Esophagus (tissue), 2 donors: ENCODE measurements around the gene KCP. TPM values are rescaled to one million over a fixed set of nuclear protein-coding genes. Genes with fewer than 3 reads are reported as not detected.

Experiments
- H3K27ac ChIP-seq, 2 donors: one replicate each; pipeline ENCODE4 v1.5.1; 2013; ENCODE audit warnings: low read depth in 2 of 2, mild to moderate bottlenecking in 2 of 2, inconsistent platforms in 1 of 2, low read length in 1 of 2, moderate library complexity in 1 of 2
- H3K27me3 ChIP-seq, 2 donors: one replicate each; pipeline ENCODE4 v1.6.1; 2013; ENCODE audit warnings: low read length in 2 of 2, control low read depth in 1 of 2, mild to moderate bottlenecking in 1 of 2; ENCODE audit not compliant: insufficient read depth in 2 of 2, control insufficient read depth in 1 of 2
- H3K36me3 ChIP-seq, 2 donors: one replicate each; pipeline ENCODE4 v1.6.1; 2013; ENCODE audit warnings: low read length in 1 of 2; ENCODE audit not compliant: control insufficient read depth in 2 of 2, insufficient read depth in 2 of 2
- H3K4me1 ChIP-seq, 2 donors: one replicate each; pipeline ENCODE4 v1.6.1; 2013; ENCODE audit warnings: low read length in 1 of 2; ENCODE audit not compliant: control insufficient read depth in 2 of 2, insufficient read depth in 2 of 2
- H3K4me3 ChIP-seq, 2 donors: one replicate each; pipeline ENCODE4 v1.5.1; 2013; ENCODE audit warnings: low read length in 2 of 2, mild to moderate bottlenecking in 2 of 2, low read depth in 1 of 2, moderate library complexity in 1 of 2
- H3K9me3 ChIP-seq, 2 donors: one replicate each; pipeline ENCODE4 v1.6.1; 2013; ENCODE audit warnings: mild to moderate bottlenecking in 2 of 2, low read depth in 1 of 2, low read length in 1 of 2, moderate library complexity in 1 of 2; ENCODE audit not compliant: control insufficient read depth in 2 of 2, insufficient read depth in 1 of 2
- WGBS, 2 donors: extraction: QIAGEN DNeasy Blood & Tissue Kit; methylation state at CpG; one replicate each; pipeline ENCODE4 v1.1.7; 2013; 5-methylcytosine and 5-hydroxymethylcytosine counted together
- polyA plus RNA-seq, 2 donors: library from polyadenylated mRNA; stranded (reverse); fragments of 200-250 nt; gene quantifications; one replicate each; pipeline ENCODE4 v1.2.3, GENCODE V29; 2013
- donor health status: healthy with polysubstance abuse.
- donor health status: Bipolar disorder and iron deficiency.

Gene KCP
- polyA plus RNA-seq, 2 donors: 1.4 to 5.5 TPM

DNA sequence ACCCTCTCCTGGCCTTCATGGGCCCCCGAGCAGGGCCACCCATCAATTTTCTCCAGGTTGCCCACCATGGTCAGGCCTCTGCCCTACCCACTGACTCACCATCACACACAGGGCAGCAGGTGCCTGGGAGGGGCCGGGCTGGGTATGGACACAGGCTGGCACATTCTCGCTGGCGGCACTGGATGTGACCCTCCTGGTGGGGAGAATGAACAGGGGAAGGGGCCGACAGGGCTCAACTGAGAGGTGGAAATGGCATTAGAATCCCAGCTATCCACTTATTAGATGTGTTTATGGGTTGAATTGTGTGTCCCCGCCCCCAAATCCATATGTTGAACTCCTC lies 16.4 kb downstream of the KCP start:
- H3K4me1 ChIP-seq: peaks cover 4 to 27% of the 10 kb centered on the region in 2 donors
- H3K27ac ChIP-seq: no peak overlapping the region
- no peaks in the 10 kb centered on the region for H3K9me3 ChIP-seq
- no peaks in the 10 kb centered on the region for H3K36me3 ChIP-seq
- H3K4me3 ChIP-seq: no peak overlapping the region
- WGBS, 2 donors: 92 to 94% methylated on average over 6 of the region's 6 CpGs
- peaks cover 0 to 3% of the 10 kb centered on the region in 2 donors for H3K27me3 ChIP-seq

DNA sequence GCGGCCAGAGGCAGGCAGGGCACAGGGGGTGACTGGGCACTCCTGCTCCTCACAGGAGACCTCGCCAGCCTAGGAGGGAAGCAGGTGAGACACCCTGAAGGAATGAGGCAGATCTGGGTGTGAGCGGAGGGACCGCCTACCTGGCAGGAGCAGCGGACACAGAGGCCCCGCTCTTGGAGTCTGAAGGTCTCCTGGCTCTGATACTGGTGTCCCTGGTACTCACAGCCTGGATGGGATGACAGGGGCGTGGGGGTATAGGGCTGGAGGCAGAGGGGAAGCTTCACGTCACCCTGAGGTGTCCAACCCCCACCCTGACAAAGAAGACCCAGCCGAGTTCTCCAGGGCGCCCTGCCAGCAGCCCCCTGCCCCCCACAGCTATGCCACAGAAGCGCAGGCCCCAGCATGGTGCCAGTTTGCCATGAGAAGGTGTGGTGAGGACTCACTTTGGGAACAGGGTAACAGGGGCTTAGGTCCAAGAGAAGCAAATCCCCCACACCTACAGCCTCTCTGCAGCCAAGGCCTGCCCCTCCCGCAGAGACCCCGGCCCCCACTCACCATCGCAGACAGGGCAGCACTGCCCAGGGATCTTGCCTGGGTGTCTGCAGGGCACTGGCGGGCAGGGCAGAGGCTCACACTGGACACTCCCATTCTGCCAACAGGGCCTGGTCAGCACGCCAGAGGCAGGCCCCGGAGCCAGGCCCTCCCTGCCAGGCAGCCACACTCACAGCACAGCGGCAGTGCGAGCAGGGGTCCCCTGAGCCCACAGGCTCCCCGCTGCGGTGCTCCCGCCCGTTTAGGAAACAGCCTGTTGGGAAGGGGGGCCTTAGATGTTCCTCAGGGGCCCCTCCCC lies 17.0 kb downstream of the KCP start:
- Histone ChIP-seq H3K36me3 (no peaks in the 10 kb centered on the region), H3K4me3 (no peak overlapping the region), H3K27ac (peak overlapping the region; percentile 68 to 84), H3K4me1 (peaks cover 4 to 27% of the 10 kb centered on the region in 2 donors), H3K27me3 (peaks cover 0 to 3% of the 10 kb centered on the region in 2 donors), H3K9me3 (no peaks in the 10 kb centered on the region)
- WGBS, 2 donors: 75 to 80% methylated on average over 23 of the region's 23 CpGs

DNA sequence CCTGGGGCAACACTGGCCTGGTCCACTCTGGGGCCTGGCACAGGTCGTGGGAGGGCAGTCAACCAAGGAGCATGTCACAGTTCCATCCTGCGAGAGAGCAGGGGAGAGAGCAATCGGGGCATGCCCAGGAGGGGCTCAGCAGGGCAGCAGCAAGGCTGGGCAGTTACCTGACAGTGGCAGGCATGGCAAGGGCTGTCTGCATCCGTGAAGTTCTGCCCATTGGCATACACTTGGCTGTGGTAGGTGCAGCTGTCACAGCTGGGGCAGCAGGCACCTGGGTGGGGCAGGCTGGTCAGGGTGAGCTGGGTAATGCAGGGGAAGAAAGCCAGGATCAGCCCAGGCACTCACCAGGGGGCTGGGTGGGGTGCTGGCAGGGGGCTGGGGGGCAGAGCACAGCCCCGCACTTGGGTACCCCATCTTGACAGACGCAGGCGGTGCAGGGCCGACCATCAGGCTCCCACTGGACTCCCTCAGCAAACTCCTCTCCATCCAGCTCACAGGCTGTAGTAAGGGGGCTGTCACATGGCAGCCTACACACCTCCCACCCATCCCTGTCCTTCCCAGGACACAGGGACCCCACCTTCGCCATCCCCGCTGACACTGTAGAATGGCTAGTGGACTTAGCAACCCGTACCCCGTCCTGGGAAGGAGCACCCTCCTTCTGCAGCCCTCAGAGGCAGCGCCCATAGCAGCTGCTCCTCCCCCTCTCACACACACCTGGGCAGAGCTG lies 17.8 kb downstream of the KCP start:
- H3K4me3 ChIP-seq: no peak overlapping the region
- H3K4me1 ChIP-seq: peaks cover 4 to 27% of the 10 kb centered on the region in 2 donors
- 57 to 65% methylated on average over 11 to 13 of the region's 13 CpGs for WGBS, 2 donors
- H3K27ac ChIP-seq: peak overlapping the region; percentile 68 to 84
- H3K36me3 ChIP-seq: no peaks in the 10 kb centered on the region
- H3K9me3 ChIP-seq: no peaks in the 10 kb centered on the region
- peaks cover 0 to 3% of the 10 kb centered on the region in 2 donors for H3K27me3 ChIP-seq

DNA sequence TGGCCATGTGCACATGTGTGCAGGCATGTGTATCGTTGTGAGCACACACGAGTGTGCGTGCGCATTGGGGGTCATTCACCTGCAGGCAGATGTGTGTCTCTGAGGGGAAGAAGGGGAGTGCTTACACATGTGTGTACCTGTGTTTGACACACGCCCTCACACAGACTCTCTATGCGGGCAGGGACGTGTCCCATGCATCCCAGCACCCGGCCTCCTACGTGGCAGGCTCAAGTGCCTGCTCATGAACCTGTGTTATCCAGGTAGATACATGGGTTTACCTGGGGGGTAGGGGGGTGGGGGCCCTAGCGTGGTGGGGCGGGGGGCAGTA lies 18.6 kb downstream of the KCP start:
- H3K9me3 ChIP-seq: no peaks in the 10 kb centered on the region
- H3K4me3 ChIP-seq: peak overlapping the region in 1 of 2 donors; percentile 61
- WGBS, 2 donors: 66% methylated on average over 11 of the region's 11 CpGs
- H3K27ac ChIP-seq: peak overlapping the region; percentile 36 to 72
- peaks cover 0 to 3% of the 10 kb centered on the region in 2 donors for H3K27me3 ChIP-seq
- no peaks in the 10 kb centered on the region for H3K36me3 ChIP-seq
- H3K4me1 ChIP-seq: peaks cover 4 to 27% of the 10 kb centered on the region in 2 donors

DNA sequence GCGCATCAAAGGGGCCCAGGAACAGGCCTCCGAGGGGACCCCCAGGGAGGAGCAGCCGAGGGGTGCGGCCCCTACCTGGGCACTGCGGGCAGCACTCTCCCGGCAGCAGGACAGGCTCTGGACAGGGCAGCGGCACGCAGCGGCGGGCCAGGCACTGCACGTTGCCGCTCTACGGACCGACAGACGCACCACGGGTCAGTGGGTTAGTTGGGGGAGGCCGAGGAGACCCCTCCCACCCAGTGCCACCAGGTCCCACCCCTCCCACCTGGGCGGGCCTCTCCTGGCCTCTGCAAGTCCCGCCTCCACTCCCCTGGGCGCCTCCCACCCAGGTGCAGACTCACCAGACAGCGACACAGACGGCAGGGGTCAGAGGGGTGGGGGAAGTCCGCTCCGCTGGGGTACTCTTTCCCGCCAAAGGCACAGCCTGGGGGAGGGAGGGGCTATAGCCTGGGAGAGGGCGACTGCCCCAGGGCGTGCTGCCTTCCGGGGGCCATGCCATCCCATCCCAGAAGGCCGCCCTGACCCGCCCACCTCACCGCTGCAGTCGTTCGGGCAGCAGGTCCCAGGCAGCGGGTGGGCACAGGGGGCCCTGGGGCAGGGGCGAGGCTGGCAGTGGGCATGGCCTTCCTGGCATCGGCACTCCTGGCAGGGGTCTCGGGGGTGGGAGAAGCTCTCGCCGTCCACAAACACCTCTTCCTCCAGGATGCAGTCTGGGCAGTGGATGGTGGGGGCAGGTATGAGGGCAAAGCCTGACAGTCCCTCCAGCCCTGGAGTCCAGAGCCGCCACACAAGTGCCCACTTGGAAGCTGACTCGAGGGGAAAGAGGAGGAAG lies 19.2 kb downstream of the KCP start:
- Histone ChIP-seq H3K36me3 (no peaks in the 10 kb centered on the region), H3K9me3 (no peaks in the 10 kb centered on the region), H3K27ac (peak overlapping the region; percentile 36 to 78), H3K4me3 (peak overlapping the region; percentile 35 to 61), H3K27me3 (peaks cover 0 to 3% of the 10 kb centered on the region in 2 donors), H3K4me1 (peaks cover 4 to 27% of the 10 kb centered on the region in 2 donors)
- 30 to 35% methylated on average over 36 to 41 of the region's 41 CpGs for WGBS, 2 donors

DNA sequence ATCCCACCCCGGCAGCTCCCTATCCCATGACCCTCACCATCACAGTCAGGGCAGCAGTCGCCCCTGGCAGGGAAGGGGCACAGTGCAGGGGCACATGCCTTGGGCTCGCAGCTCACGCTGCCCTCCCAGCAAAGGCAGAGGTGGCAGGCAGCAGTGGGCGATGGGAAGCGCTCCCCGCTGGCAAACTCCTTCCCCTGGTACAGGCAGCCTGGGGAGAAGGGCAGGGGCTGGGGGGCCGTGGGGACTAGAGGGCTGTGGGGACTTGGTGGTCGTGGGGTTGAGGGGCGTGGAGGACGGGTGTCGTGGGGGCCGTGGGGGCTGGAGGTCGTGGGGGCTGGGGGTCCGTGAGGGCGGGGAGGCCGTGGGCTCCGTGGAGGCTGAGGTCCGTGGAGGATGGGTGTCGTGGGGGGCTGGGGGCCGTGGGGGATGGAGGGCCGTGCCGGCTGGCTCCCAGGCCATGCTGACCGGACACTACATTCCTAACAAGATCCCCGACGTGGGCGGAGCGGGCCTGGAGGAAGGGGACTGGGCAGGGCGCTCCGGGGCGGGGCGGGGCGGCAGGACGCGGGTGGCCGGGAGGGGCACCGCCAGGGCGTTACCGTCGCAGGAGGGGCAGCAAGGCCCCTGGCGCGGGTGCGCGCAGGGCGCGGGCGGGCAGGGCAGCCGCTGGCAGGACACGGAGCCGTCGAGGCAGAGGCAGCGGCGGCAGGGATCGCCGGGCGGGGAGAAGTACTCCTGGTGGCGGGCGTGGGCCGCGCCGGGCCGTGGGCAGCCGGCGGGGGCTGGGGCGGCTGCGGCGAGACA lies 20.0 kb downstream of the KCP start:
- H3K27me3 ChIP-seq: peaks cover 0 to 3% of the 10 kb centered on the region in 2 donors
- H3K36me3 ChIP-seq: no peaks in the 10 kb centered on the region
- H3K4me3 ChIP-seq: peak overlapping the region; percentile 35 to 61
- peaks cover 4 to 27% of the 10 kb centered on the region in 2 donors for H3K4me1 ChIP-seq
- peak overlapping the region; percentile 36 to 78 for H3K27ac ChIP-seq
- no peaks in the 10 kb centered on the region for H3K9me3 ChIP-seq
- 24 to 25% methylated on average over 39 to 67 of the region's 67 CpGs for WGBS, 2 donors

DNA sequence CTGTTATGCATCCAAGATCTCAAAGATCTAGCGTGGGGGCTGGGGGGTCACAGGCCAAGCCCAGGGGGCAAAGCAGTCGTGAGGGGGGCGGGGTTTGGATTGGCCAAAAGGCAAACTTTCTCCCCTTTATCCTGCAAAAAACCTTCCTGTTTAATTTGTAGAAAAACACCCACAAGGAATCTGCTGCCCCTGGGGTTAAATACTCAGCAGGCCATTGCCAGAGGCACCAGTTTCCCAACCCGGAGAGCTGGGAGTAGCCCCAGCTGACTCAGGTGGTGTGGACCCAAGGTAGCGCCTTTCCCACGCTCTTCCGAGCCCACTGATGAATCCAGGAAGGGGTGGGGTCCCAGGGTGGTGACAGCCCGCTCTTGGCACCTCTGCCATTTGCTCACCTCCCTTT lies 21.4 kb downstream of the KCP start:
- Histone ChIP-seq H3K4me3 (no peak overlapping the region), H3K36me3 (no peaks in the 10 kb centered on the region), H3K4me1 (peaks cover 4 to 27% of the 10 kb centered on the region in 2 donors), H3K27me3 (peaks cover 0 to 3% of the 10 kb centered on the region in 2 donors), H3K27ac (no peak overlapping the region), H3K9me3 (no peaks in the 10 kb centered on the region)
- 55 to 68% methylated on average over 8 of the region's 8 CpGs for WGBS, 2 donors

DNA sequence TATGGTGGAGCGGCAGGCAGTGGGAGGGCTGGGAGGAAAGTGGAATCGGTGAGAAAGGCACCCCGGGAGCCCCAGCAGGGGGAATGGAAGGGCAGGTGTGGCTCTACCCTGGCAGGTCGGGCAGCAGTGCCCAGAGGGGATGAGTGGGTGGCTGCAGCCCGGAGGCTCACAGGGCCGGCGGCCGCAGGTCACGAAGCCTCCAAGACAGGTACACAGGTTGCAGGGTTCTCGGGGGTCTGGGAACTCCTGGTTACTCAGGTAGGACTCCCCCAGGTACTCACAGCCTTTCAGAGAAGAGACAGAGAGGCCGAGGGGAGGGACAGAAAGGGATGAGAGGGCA lies 21.8 kb downstream of the KCP start:
- Histone ChIP-seq H3K27me3 (peaks cover 0 to 3% of the 10 kb centered on the region in 2 donors), H3K9me3 (no peaks in the 10 kb centered on the region), H3K4me1 (peaks cover 4 to 25% of the 10 kb centered on the region in 2 donors), H3K27ac (no peak overlapping the region), H3K4me3 (no peak overlapping the region), H3K36me3 (no peaks in the 10 kb centered on the region)
- 63 to 70% methylated on average over 11 of the region's 11 CpGs for WGBS, 2 donors
